HUES6 (cell line): ENCODE results near the gene NDUFS8.
A peak's percentile ranks its signal among the peaks of the same experiment; 100 is the strongest.
"Not testable (repeated sequence)": the region's sequence is repeated elsewhere in the genome, so short reads cannot be mapped to it uniquely, and the experiment has no call there.

Source experiments
- H3K27ac ChIP-seq: 2 replicates; pipeline ENCODE4 v1.7.0; 2013; ENCODE audit warnings: low read depth, mild to moderate bottlenecking, low read length, inconsistent platforms
- H3K27me3 ChIP-seq: 2 replicates; pipeline ENCODE4 v1.6.1; 2013; ENCODE audit warnings: low read length; ENCODE audit not compliant: control insufficient read depth, insufficient read depth
- H3K36me3 ChIP-seq: 2 replicates; pipeline ENCODE4 v1.6.1; 2013; ENCODE audit warnings: low read length; ENCODE audit not compliant: control insufficient read depth, insufficient read depth
- H3K4me1 ChIP-seq: 2 replicates; pipeline ENCODE4 v1.6.1; 2013; ENCODE audit warnings: low read length; ENCODE audit not compliant: control insufficient read depth, insufficient read depth
- H3K4me3 ChIP-seq: 2 replicates; pipeline ENCODE4 v1.5.1; 2013; ENCODE audit warnings: low read depth, low read length
- H3K9ac ChIP-seq: one replicate; pipeline ENCODE4 v1.6.1; 2013; ENCODE audit warnings: mild to moderate bottlenecking, low read length
- H3K9me3 ChIP-seq: 2 replicates; pipeline ENCODE4 v1.6.1; 2013; ENCODE audit warnings: low read depth, low read length; ENCODE audit not compliant: control insufficient read depth, insufficient read depth

NDUFS8 gene

GRCh38 chr11:67995579-67995978 lies 34.9 kb upstream of the NDUFS8 start:
- not testable (repeated sequence) for H3K4me1 ChIP-seq, H3K27ac ChIP-seq, H3K36me3 ChIP-seq, H3K27me3 ChIP-seq, H3K9me3 ChIP-seq, H3K9ac ChIP-seq, H3K4me3 ChIP-seq

DNA sequence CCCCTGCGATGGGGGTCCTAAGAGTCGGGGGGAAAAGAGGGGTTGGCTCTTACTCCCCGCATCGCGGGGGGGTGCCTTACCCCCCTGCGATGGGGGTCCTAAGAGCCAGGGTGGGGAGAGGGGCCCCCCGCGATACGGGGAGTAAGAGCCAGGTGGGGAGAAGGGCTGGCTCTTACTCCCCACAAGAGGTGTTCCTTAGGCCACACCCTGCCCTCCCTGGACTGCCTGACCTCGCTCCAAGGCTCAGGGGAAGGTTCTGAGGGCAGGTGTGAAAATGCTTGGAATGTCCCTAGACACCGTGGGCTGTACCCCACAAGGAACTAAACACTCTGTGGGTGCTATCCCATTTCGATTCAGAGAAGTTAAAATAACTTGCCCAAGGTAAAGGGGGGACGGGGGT lies 34.4 kb upstream of the NDUFS8 start:
- no peak overlapping the region for H3K27ac ChIP-seq
- H3K9me3 ChIP-seq: no peaks in the 10 kb centered on the region
- no peak overlapping the region for H3K4me3 ChIP-seq
- H3K27me3 ChIP-seq: peaks cover 3% of the 10 kb centered on the region
- no peaks in the 10 kb centered on the region for H3K36me3 ChIP-seq
- H3K9ac ChIP-seq: no peak overlapping the region
- peaks cover 9% of the 10 kb centered on the region; the same call in 1 of the 2 replicates for H3K4me1 ChIP-seq

DNA sequence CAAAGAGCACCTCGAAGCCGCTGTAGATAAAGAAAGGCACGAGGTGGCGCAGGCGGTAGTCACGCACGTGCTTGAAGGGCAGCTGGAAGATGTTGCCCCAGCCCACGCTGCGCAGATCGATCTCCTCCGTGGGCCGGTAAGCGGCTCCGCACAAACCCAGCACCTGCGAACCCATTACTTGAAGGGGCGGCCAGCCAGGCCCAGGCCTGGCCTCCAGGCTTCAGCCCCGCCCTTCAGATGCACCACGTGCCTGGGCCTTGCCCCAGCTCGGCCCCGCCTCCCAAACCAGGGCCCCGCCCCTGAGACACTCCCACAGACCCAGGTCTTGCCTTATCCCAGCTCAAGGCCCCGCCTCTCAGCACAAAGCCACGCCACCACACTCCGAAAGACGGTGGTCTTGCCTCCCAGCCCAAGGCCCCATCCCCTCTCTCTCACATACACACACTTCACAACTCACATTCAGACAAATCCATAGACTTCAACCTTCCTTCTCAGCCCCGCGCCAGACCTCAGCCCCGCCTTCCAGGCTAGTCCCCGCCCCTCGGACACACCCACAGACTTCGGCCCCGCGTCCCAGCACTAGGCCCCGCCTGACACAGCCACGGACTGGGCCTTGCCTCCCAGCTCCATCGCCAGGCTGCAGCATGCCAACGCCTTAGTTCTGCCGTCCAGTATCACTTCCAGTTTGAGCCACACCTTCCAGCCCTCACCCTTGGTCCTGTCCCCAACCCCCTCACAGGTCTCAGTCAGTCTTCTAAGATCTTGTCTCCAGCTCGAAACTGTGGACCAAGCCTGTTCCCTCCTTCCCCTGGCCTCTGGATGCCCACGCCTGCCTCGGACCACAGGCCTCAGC lies 33.6 kb upstream of the NDUFS8 start:
- Histone ChIP-seq H3K9ac (no peak overlapping the region), H3K36me3 (no peaks in the 10 kb centered on the region)

GRCh38 chr11:67997475-67997921 lies 33.0 kb upstream of the NDUFS8 start:
- H3K9me3 ChIP-seq: no peaks in the 10 kb centered on the region
- H3K27ac ChIP-seq: no peak overlapping the region
- H3K4me3 ChIP-seq: no peak overlapping the region; the same call in 1 of the 2 replicates
- H3K36me3 ChIP-seq: no peaks in the 10 kb centered on the region
- H3K4me1 ChIP-seq: peaks cover 9% of the 10 kb centered on the region; the same call in 1 of the 2 replicates
- no peak overlapping the region for H3K9ac ChIP-seq
- no peaks in the 10 kb centered on the region; the same call in 1 of the 2 replicates for H3K27me3 ChIP-seq

More for the DNA sequence above, 33.6 kb upstream of the NDUFS8 start:
- no peaks in the 10 kb centered on the region for H3K9me3 ChIP-seq
- peak overlapping the region; percentile 86 for H3K4me3 ChIP-seq
- H3K27ac ChIP-seq: no peak overlapping the region
- H3K27me3 ChIP-seq: peaks cover 1% of the 10 kb centered on the region
- peaks cover 9% of the 10 kb centered on the region; the same call in 1 of the 2 replicates for H3K4me1 ChIP-seq

DNA sequence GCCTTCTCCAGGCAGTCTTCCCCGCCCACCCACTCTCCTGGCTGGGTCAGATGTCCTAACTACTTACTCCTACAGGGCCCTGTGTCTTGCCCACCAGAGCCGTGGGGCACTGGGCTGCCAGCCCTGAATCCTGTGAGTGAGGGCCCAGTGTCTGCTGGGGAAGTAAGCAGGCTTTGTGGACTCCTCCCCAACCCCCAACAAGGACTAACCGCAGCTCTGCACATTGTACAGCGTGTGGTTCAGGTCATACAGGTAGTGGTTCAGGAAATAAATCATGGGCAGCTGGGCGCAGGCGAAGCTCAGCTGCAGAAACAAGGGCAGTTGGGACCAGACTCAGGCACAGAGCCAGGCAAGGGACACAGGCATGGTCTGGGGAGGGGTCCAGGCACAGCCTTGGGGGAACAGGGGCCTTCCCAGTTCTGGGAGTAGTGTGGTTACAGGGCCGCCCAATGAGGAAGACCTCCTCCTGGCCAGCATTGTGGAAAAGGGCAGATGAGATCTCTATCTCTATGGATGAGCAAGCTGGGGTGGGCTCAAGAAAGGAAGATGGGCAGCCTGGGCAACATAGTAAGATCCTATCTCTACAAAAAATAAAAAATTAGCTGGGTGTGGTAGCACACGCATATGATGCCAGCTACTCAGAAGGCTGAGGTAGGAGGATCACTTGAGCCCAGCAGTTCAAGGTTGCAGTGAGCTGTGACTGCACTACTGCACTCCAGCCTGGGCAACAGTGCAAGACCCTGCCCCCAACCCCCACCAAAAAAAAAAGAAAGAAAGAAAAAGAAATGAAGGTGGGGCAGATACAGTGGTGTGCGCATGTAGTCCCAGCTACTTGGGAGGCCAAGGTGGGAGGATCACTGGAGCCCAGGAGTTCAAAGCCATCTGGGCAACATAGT lies 32.1 kb upstream of the NDUFS8 start:
- Histone ChIP-seq H3K4me1 (peaks cover 12% of the 10 kb centered on the region), H3K27me3 (peaks cover 3% of the 10 kb centered on the region; the same call in 1 of the 2 replicates), H3K9ac (no peak overlapping the region), H3K27ac (no peak overlapping the region), H3K4me3 (no peak overlapping the region), H3K9me3 (no peaks in the 10 kb centered on the region), H3K36me3 (no peaks in the 10 kb centered on the region)

GRCh38 chr11:67999201-67999629 lies 31.3 kb upstream of the NDUFS8 start:
- Histone ChIP-seq H3K4me3 (no peak overlapping the region), H3K9ac (no peak overlapping the region), H3K27me3 (peaks cover 3% of the 10 kb centered on the region; the same call in 1 of the 2 replicates), H3K36me3 (no peaks in the 10 kb centered on the region), H3K4me1 (peaks cover 14% of the 10 kb centered on the region), H3K27ac (no peak overlapping the region), H3K9me3 (no peaks in the 10 kb centered on the region)

DNA sequence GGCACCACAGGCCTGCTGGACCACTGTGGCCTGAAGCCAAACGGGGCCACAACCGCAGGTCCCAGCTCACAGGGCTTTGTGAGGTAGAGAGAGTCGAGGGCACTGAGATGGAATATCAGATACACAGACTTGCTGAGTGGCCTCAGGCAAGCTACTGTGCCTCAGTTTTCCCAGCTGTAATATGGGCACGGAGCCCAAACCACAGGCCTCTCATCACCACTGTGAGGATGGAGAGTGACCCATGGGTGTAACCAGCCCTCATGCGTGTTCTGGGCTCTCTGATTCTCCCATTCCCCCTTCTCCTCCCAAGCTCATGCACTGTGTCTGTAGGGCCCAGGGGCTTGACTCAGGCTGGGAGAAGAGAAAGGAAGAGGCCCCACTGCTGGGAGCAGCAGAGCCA lies 30.8 kb upstream of the NDUFS8 start:
- Histone ChIP-seq H3K27ac (no peak overlapping the region), H3K36me3 (no peaks in the 10 kb centered on the region), H3K9me3 (no peaks in the 10 kb centered on the region), H3K4me1 (peaks cover 19% of the 10 kb centered on the region), H3K9ac (no peak overlapping the region), H3K27me3 (peaks cover 3% of the 10 kb centered on the region; the same call in 1 of the 2 replicates), H3K4me3 (no peak overlapping the region)

- peak overlapping the region; percentile 68; the same call in 1 of the 2 replicates for H3K4me3 ChIP-seq
- H3K36me3 ChIP-seq: no peaks in the 10 kb centered on the region
- H3K9ac ChIP-seq: no peak overlapping the region
- H3K27me3 ChIP-seq: peaks cover 3% of the 10 kb centered on the region; the same call in 1 of the 2 replicates
- no peak overlapping the region for H3K27ac ChIP-seq
- no peaks in the 10 kb centered on the region for H3K9me3 ChIP-seq
- H3K4me1 ChIP-seq: peaks cover 14% of the 10 kb centered on the region
Observed at GRCh38 chr11:68002575-68002937, 27.9 kb upstream of the NDUFS8 start.

- Histone ChIP-seq H3K9me3 (no peaks in the 10 kb centered on the region), H3K27ac (no peak overlapping the region), H3K9ac (peak overlapping the region; percentile 29)
Observed at GRCh38 chr11:68002938-68003845, 27.3 kb upstream of the NDUFS8 start.

DNA sequence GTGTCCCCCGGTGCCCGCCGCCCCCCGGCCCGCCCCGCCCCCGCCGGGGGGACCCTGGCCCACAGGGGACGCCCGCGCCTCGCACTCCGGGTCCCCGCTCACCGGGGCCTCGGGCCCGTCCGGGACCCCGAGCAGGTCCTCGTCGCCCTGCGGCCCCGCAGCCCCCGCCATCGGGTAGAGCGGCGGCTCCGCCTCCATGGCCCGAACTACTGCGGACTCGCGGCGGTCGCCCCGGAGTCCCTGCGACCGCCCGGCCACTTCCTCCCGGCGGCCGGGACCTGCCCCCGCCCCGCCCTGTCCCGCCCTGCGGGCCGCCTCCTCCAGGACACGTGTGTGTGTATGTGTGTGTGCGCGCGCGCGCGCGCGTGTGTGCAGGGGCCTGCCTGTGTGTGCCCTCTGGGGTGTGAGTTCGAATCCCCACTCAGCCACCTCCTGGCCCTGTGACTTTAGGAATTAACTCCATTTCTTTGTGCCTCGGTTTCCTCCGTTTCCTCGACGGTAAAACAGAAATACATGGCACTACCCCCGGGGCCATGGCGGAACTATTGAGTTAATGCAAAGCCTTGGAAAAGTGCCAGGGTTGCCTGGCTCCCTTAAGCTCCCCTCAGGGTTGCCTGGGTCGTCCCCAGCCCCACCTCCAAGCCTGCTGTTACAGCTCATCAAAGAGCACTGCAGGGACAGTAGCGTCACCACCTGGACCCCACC lies 26.5 kb upstream of the NDUFS8 start, which contains the start of gene UNC93B1:
TSS of gene UNC93B1 (minus strand) at position 252 of the 705 bp plus-strand sequence. CDS start at position 198, 54 bp downstream.
- H3K36me3 ChIP-seq: no peaks in the 10 kb centered on the region
- H3K9me3 ChIP-seq: no peaks in the 10 kb centered on the region
- peak within 1 kb of the TSS; percentile 68 for H3K4me3 ChIP-seq
- peak within 1 kb of the TSS; percentile 29 for H3K9ac ChIP-seq
- no peak within 1 kb of the TSS for H3K27ac ChIP-seq
- H3K4me1 ChIP-seq: peaks cover 14% of the 10 kb centered on the region
- H3K27me3 ChIP-seq: peaks cover 3% of the 10 kb centered on the region; the same call in 1 of the 2 replicates

More at GRCh38 chr11:68002938-68003845, 27.3 kb upstream of the NDUFS8 start:
- peaks cover 14% of the 10 kb centered on the region for H3K4me1 ChIP-seq
- H3K27me3 ChIP-seq: peaks cover 3% of the 10 kb centered on the region; the same call in 1 of the 2 replicates
- H3K4me3 ChIP-seq: peak overlapping the region; percentile 68
- H3K36me3 ChIP-seq: no peaks in the 10 kb centered on the region
